ENCODE data around the gene ATP5ME.
"Not testable (repeated sequence)": the region's sequence is repeated elsewhere in the genome, so short reads cannot be mapped to it uniquely, and the experiment has no call there.

Gene ATP5ME

DNA sequence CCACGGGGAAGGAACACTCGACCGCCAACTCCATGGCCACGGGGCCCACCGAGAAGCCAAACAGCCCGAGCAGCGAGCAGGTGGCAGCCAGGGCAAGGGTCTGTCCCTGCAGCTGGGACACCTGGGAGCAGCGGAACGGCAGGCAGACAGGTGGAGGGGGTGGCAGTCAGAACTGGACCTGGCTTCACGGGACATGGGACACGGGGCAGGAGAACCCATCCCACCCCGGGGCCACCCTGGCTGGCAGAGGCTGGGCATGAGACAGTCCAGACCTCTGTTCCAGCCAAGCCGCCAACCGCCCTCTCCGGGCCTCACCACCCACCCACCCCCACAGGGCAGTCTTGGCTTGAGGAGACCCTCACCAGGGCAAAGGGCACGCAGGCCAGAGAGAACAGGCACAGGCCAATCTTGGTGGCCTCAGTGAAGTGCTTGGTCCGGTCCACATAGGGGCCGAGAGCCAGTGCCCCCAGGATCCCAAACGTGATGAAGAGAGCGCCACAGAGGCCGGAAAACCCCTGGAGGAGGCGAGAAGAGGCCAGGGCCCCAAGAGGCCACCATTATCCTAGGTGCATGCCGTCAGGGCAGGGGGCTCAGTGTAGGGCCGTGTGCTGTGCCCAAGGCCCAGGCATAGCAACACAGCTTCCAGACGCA lies 9.3 kb upstream of the ATP5ME start:
- no peak for DNase-seq

DNA sequence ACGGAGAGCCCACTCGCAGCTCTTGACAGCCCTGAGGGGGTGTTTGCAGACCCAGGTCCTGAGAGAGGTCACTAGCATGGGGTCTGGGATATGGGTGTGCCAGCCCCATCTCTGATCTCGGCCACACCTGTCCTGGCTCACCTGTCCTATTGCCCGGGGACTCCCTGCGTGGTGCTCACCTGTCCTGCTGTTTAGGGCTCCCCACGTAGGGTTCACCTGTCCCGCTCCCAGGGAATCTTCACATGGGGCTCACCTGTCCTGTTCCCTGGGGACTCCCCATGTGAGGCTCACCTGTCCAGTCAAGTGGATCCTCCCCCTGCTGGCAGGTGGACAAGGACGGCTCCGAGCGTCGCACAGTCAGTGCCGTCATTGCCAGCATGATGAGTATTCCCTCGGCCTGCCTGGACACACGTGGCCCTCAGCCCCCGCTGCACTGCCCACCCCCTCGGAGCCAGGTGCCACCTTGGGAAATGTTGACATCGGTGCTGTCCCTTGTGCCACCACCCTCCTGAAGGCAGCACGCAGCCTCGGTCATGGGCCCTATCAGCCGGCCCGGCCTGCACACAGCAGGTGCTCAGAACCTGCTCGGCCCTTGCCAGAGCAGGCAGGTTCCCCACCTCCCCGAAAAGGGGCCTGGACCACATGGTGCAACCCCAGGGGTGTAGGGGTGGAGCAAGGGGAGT lies 8.6 kb upstream of the ATP5ME start:
- DNase-seq: peak; percentile 90

DNA sequence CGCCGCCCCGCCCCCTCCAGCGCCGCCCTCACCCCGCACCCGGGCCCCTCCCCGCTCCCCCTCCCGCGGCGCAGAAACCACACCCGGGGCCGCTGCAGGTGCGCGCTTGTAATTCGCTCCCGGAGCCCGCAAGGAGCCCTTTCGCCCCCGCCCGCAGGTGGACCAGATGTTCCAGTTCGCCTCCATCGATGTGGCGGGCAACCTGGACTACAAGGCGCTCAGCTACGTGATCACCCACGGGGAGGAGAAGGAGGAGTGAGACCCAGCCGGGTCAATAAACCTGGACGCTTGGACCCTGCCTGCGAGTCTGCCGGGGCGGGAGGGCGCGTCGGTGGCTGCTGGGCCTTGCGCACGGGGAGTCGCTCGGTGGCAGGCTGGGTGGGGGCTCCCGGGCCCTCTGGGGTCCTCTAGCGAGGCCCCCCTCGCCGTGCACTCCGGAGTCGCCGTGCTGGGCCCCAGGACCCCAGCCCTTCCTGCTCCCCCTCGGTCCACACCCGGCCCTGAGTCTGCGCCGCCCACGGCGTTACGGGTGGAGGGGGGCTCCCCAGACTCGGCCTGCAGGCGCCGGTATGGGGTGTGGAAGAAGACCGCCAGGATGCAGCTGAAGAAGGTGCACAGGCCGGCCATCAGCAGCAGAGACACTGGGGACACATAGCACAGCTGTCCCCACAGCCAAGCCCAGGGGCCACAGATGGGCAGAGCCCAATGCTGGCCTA lies 7.8 kb upstream of the ATP5ME start:
- DNase-seq: peak; percentile 93

DNA sequence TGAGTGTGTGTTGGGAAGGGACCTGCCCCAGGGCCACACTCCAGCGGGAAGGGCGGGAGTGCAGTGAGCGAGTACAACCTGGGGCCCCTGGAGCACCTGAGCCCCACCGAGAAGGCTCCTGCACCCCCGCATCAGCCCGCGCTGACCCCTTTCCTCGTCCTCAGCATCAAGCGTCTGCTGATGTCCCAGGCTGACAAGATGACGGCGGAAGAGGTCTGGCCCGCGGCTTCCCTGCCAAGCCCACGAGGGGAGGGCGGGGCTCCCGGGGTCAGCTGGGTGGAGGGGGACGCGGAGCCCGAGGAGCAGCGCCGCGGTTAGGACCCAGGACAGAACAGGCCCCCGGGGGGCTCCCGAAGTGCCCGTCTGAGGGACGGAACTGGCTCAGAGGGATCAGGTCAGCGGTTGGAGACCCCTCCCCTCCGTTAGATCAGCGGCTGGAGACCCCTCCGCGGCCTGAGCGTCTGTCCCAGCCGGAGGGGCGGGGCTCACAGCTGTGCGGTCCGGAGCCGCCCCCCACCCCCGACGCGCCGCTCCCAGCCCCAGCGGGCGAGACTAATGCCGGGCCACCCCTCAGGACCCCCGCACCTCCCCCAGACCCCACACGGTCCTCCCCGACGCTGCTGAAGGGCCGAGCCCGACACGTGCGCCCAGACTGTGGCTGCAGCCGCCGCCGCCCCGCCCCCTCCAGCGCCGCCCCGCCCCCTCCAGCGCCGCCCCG lies 7.0 kb upstream of the ATP5ME start:
- DNase-seq: peak; percentile 57

DNA sequence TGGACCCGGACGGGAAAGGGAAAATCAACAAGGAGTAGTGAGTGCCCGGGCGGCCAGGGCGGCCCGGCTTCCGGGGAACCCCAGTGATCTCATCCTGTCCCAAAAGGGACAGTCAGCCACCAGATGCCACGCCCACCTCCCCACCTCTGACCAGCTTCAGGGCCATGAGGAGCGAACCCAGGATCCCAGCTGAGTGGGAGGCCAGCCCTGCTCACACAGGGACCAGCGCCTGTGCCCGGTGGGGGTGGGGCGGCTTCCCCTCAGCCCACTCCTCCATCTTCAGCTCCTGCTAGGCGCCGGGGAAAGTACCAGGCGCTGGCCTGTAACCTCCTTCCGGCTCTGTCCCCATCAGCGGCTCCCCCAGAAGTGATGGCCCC lies 6.5 kb upstream of the ATP5ME start:
- no peak for DNase-seq

DNA sequence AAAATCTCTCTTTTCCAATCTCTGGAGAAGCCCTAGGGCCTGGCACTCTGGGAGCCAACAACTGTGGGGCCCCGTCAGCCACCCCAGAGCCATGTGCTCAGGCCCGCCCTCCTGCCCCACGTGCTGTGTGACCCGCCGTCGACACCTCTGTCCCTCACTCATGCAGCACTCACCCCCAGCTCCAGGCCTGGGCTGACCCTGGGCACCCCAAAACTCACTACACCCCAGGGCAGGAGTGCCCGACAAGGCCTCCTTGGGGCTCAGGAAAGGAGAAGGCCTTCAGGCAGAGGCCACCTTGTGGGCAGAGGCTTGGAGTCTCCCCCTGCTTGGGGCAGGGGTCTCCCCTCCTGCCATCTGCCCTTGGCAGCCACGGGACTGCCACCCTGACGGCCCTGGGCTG lies 6.0 kb upstream of the ATP5ME start:
- no peak for DNase-seq

DNA sequence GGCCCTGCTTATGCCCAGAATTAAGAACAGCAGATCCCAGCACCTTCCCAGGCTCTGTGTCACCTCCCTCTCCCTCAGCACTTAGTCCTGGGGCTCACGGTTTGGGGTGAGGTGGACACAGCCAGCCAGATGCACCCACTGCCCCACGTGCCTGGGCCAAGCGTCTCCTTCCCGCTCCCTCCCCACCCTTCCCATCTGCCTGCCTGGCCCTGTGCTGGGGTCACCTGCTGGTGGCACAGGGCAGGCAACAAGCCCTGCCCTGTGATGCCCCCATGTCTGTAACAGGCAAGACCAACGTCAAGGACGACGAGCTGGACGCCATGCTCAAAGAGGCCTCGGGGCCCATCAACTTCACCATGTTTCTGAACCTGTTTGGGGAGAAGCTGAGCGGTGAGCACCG lies 5.6 kb upstream of the ATP5ME start:
- DNase-seq: no peak

DNA sequence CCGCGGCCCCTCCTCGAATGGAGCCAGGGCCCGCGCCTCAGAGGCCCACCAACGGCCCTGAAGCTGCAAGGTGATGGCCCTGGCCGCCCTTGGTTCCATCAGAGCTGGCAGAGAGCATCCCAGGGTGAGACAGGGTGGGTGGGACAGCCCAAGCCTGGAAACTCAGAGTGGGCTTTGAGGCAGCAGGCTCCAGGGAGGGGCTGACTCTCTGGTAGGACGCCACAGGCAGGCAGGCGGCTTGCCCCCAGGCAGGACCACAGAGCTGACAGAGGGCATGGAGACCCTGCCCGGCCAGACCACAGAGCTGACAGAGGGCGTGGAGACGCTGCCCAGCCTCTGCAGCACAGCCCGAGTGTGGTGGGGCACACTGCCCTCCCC lies 5.0 kb upstream of the ATP5ME start:
- DNase-seq: no peak

DNA sequence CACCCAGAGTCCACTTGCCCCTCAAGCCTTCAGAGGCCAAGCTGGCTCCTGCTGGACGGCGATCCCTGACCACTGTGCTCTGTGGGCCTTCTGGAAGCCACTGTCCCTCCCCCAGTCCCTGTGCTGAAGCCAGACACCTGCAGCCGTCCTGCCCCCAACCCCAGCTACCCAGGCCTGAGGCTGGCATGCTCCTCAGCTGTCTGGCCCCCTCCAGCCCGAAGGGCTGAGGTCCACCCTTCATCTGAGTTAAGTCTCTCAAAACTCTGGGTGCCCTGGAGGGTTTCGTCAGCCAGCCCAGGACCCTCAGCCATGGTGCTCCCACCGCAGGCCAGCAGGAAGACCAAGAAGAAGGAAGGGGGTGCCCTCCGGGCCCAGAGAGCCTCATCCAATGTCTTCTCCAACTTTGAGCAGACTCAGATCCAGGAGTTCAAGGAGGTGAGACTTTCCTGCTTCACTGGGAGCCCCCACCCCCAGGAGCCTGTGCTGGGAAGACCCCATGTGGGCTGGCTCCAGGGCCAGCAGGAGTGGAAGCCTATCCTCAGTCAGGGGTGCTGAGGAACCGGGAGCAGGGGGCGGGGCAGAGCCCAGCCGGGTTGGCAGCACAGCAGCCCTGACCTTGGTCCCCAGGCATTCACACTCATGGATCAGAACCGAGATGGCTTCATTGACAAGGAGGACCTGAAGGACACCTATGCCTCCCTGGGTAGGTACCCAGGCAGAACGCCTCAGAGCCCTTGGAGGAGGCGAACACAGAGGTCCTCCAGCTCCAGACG lies 4.4 kb upstream of the ATP5ME start:
- no peak for DNase-seq

DNA sequence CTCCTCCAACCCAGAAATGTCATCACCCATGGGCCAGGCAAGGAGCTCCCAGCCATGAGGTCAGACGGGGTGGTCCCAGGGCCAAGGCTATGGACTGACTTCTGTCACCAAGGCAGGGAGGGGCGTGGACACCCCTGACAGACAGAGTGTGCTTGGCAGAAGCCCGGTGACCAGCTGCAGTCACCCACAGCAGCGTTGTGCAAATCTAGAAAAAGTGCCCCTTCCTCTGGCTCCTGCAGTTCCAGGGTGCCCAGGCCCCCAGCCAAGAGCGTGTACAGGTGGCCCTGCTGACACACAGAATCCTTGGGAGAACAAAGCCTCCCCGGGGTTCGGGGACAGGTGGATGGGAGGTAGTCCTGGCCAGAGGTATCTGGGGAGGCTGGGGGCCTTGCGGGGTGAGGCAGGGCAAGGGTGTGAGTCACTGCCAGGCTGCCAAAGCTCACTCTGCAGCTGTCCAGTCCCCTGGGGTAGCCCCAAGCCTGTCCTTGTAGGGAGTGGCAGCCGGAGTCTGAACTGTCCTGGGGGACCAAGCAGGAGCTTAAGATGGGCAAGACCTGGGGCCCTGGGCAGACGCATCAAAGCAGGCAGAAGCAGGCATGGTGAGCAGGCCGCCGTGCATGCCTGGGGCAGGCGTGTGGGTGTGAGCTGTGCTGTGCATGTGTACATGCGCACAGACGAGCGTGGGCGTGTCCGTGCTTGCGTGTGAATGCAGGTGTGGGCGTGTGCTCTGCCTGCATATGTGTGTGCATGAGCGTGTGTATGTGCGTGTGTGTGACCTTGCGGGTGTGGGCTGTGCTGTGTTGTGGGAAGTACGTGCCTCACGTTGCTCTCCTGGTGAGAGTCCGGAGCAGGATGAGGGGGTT lies 3.6 kb upstream of the ATP5ME start:
- DNase-seq: peak; percentile 86

DNA sequence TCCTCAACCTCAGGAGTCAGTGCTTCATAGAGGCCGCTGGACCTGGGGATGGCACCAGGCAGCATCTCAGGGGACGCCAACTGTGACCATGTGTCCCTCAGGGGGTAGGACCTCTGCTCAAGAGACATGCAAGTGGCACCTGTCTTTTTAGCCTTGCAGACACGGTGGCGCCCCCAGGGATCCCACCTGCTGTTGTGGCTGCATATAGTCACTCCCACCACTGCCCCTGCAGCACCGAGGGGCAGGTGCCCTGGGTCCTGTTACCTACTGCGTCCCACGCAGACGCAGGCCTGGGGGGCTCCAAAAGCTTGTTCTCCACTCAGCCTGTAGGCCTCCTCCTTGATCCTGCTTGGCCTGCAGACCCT lies 2.8 kb upstream of the ATP5ME start:
- peak; percentile 41 for DNase-seq

DNA sequence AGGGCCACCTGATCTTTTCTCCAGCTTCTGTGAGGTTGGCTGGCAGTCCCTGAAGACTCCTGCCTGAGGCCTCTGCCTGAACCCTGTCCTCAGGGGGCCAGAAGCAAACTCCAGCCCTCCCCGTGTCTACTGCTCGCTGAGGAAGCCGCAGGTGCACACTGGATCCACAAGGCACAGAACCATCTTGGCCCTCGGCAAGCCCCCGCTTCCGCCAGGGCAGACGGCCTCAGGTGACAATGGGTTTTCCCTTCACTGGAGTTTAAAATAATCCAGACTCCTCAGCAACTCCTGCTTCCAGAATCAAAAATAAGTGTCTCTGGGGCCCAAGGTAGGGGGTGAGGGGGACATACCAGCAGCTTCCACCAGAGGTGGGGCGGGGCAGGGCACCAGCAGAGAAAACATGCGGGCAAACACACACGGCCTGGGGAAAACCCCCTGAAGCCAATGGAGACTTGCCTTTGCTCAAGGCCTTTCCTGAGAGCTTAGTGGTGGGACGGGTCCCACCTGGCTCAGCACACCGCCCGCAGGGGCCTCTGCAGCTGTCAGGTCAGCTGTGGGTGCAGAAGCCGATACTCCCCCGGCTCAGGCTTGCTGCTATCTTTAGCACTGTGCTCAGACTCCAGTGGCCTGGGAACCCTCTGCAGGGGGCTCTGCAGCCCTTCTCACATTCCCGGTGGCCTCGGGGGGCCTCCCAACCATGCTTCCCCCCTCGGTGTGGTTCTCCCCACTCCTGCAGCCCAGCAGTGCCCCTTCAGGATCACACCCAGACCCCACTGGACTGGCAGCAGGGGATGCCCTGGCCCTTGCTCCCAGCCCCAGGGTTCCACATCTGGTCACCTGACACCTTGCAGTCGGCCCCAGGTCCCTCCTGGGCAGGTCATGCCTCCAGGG lies 2.1 kb upstream of the ATP5ME start:
- DNase-seq: no peak

DNA sequence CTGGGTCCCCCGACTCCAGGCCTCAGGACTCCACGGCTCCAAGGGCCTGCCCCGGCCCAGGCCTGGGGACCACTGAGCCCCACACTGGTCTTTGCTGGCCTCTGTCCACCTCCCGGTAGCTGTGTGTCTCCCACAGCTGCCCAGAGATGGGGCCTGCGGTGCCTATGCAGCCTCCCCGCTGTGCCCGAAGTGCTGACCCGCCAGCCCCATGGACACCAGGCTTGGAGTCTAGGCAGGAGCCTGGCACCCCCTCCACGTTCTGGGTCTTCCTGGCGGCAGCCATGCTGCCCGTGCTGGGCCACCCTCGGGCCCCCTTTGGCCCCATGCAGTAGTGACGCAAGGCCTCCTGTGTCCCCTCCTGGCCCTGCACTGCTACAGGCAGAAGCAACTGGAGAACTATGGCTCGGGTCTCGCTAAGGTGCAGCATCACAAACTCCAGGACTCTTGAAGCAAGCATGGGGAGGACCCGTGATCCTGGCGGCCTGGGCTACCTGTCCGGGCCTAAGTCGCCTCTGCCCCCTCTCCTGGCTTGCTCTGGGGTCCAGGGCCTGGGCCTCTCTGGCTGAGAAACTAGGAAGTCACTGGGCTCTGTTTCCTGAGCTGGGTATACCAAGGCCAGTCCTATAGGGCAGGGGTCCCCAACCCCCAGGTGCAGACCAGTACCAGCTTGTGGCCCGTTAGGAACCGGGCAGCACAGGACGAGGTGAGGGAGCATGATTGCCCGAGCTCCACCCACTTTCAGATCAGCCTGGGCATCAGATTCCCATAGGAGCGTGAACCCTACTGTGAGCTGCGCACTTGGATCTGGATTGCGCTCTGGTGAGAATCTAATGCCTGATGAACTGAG lies 1.2 kb upstream of the ATP5ME start:
- DNase-seq: no peak

DNA sequence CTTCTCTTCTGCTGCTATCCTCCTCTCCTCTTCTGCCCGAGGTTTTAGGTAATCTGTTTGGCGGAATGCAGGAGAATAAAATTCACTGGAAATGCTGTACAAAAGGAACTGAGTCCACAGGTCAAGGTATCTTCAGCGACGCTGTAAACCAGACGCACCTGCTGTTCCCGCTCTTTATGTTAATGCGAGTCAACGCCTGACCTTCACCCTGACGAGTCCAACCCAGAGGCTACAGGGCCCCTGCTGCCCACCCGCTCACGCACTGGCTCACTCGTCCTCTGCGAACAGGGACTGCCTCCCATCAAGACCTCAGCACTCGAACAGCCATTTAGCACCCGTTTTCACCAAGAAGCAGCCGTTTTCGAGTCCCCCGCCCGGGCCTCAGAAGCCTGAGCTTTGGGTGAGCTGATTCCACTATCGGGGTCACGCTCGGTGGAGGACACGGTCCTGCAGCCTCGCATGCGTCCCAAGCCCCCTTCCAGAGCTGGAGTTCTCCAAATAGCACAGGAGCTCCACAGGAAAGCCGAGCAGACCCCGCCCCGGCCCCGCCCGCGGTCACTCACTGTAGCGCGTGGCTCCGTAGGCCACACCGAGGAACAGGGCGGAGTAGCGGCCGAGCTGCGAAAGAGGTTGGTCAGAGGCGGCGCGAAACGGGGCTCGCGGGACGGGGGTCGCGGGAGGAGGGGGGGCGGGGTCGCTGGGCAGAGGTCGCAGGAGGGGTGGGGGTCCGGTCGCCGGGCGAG lies 556 bp downstream of the ATP5ME start:
- peak; percentile 55 for DNase-seq

DNA sequence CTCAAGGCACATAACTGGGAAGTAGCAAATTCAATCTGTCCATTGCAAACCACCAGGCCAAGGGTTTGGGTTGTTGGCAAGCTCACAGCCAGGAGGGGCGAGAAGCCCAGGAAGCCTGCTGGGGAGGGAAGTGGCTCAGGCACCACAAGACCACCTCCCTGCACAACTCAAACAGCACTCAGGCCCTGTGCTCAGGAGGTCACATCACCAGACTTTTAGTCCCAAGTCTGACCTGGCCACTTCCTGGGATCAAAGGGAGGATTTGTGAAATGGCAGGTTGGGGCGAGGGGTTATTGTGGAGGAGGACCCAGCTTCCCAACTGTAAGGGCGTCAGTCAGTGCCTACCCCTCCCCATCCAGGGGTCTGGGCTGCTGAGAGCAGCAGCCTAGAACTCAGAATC lies 2.3 kb downstream of the ATP5ME start:
- DNase-seq: no peak

DNA sequence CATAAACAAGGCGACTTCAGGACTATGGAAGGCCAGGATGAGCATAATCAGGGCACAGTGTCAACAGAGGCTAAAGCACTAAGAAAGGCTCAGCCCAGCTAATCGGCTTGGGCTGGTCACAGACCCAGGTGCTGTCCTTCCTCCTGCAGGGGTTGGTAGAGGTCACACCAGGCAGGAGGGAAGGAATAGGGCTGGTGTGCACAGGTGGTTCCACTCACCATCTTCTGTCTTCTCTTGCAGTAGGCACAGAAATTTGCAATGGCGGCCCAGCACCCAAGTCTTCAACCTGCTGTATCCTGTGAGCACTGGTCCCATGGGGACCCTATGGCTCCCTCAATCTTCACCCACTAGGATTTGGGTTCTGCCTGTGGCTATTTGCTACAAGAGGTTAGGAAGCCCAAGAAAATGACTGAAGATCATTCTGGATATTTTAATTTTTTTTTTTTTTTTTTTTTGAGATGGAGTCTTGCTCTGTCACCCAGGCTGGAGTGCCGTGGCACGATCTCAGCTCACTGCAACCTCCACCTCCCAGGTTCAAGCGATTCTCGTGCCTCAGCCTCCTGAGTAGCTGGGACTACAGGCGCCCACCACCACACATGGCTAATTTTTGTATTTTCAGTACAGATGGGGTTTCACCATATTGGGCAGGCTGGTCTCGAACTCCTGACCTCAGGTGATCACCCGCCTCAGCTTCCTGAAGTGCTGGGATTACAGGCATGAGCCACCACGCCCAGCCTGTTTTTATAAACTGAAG lies 4.1 kb downstream of the ATP5ME start:
- not testable (repeated sequence) for DNase-seq

DNA sequence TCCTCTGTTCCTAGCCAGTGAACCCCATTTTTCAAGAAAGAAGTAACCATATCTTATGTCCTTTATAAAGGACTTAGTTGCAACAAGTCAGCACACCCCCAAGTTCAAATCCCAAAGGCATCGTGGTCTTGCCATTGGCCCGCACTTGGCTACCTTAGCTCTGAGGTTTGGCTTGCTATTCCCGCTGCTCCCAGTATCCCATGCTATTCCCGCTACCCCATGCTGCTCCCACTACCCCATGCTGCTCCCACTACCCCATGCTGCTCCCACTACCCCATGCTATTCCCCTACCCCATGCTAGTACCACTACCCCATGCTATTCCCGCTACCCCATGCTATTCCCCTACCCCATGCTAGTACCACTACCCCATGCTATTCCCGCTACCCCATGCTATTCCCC lies 5.9 kb downstream of the ATP5ME start:
- DNase-seq: not testable (repeated sequence)

DNA sequence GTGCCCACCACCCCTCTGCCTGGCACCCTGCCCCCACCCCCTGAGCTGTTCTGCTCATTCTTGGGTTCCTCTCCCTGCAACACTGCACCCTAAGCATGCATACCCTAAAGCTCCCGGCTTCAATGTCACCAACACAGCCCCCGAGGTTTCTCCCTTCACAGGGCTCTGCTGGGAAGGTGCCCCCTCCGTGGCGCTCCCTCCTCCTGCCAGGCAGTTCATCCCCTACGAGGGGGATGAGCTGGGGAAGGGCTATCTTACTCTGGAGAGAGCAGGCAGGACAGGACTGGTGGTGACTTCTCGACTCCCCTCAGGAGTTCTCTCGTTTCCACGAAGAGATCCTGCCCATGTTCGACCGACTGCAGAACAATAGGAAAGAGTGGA lies 6.5 kb downstream of the ATP5ME start:
- no peak for DNase-seq

Data from NCI-H146 (cell line).